Caco-2 (cell line): ENCODE data around the gene TMEM154. TPM values are rescaled to one million over a fixed set of nuclear protein-coding genes. Genes with fewer than 3 reads are reported as not detected.

Experiments used
- BruUV-seq: library from RNA; stranded (reverse); fragments of 400-500 nt; replicated peaks from 2 replicates; lab custom pipeline; 2021; lab: Mats Ljungman, UMichigan
- CTCF ChIA-PET: fragments of 300-600 bp; sonication (Branson Sonifier 250); formaldehyde crosslinking; loops from one replicate; lab custom pipeline; 2022; ENCODE audit warnings: antibody characterized with exemption; lab: Charles Lee
- POLR2A ChIA-PET: fragments of 300-600 bp; sonication (Branson Sonifier 250); formaldehyde crosslinking; loops from one replicate; lab custom pipeline; 2022; ENCODE audit warnings: antibody characterized with exemption; lab: Charles Lee
- DNase-seq, 2 experiments: peaks; one replicate each; pipeline versions ENCODE4 v3.0.0 to v3.0.0-alpha.2; 2020 to 2022
- H3K27me3 ChIP-seq: replicated peaks from 2 replicates; pipeline ENCODE4 v1.6.0; 2011; ENCODE audit warnings: low read length; ENCODE audit not compliant: control insufficient read depth, insufficient read depth
- H3K36me3 ChIP-seq: 2 replicates; pipeline ENCODE4 v1.5.1; 2011; ENCODE audit warnings: low read length; ENCODE audit not compliant: control insufficient read depth, insufficient read depth
- H3K4me1 ChIP-seq: fragments of 250-450 bp; sonication (Bioruptor Pico); 2 replicates; pipeline ENCODE4 v1.5.1; 2020; ENCODE audit warnings: mild to moderate bottlenecking
- H3K4me3 ChIP-seq: 2 replicates; pipeline ENCODE4 v1.5.1; 2011; ENCODE audit warnings: low read depth, mild to moderate bottlenecking, control low read depth, low read length
- H3K9me3 ChIP-seq: fragments of 250-450 bp; sonication (Bioruptor Pico); 2 replicates; pipeline ENCODE4 v1.5.1; 2020; ENCODE audit warnings: mild to moderate bottlenecking, moderate library complexity
- H3K27ac Mint-ChIP-seq: one replicate; pipeline ENCODE4 v1.8.0; 2022; ENCODE audit warnings: mixed read lengths; ENCODE audit not compliant: unreplicated experiment
- H3K27me3 Mint-ChIP-seq: one replicate; pipeline ENCODE4 v1.8.0; 2022; ENCODE audit warnings: mixed read lengths; ENCODE audit not compliant: insufficient read depth, unreplicated experiment
- H3K36me3 Mint-ChIP-seq: one replicate; pipeline ENCODE4 v1.8.0; 2022; ENCODE audit warnings: mild to moderate bottlenecking, mixed read lengths; ENCODE audit not compliant: insufficient read depth, unreplicated experiment
- H3K4me1 Mint-ChIP-seq: one replicate; pipeline ENCODE4 v1.8.0; 2022; ENCODE audit warnings: low read depth, mixed read lengths; ENCODE audit not compliant: unreplicated experiment
- H3K4me3 Mint-ChIP-seq: one replicate; pipeline ENCODE4 v1.8.0; 2022; ENCODE audit warnings: mild to moderate bottlenecking, moderate library complexity, mixed read lengths; ENCODE audit not compliant: unreplicated experiment
- H3K9me3 Mint-ChIP-seq: one replicate; pipeline ENCODE4 v1.8.0; 2022; ENCODE audit warnings: mixed read lengths; ENCODE audit not compliant: unreplicated experiment
- CTCF ChIP-seq, 2 experiments: fragments of 200-600 bp in 1 of 2; IDR thresholded peaks; 1 replicate in 1 of 2; 2 replicates in 1 of 2; pipeline versions ENCODE4 v1.5.1 to v1.8.0; 2011 to 2022; ENCODE audit warnings: antibody characterized with exemption in 1 of 2, control low read depth in 1 of 2, inconsistent platforms in 1 of 2, low read depth in 1 of 2, low read length in 1 of 2, mild to moderate bottlenecking in 1 of 2, moderate library complexity in 1 of 2; ENCODE audit not compliant: insufficient read depth in 1 of 2, severe bottlenecking in 1 of 2, unreplicated experiment in 1 of 2
- intact Hi-C: fragments of 100-400 bp; cut with micrococcal nuclease; formaldehyde crosslinking; loops from one replicate; pipeline ENCODE4 v1.10.0; 2022; ENCODE audit not compliant: unreplicated experiment
- total RNA-seq: library from RNA; stranded (reverse); gene quantifications from 2 replicates; pipeline ENCODE4 v1.2.3, GENCODE V29; 2022

TMEM154 gene
- total RNA-seq, 1 experiment from 2014 or later, result 4.6 TPM

- no TSS peak for BruUV-seq
- DNase-seq, result no peak
- no peaks in the 10 kb centered on the region for H3K36me3 ChIP-seq
- Mint-ChIP-seq H3K4me1 (peaks cover 8% of the 10 kb centered on the region), H3K4me3 (no peak overlapping the region), H3K27ac (no peak overlapping the region), H3K27me3 (no peaks in the 10 kb centered on the region), H3K9me3 (peaks cover 10% of the 10 kb centered on the region), H3K36me3 (no peaks in the 10 kb centered on the region)
- H3K9me3 ChIP-seq, result peaks cover 2% of the 10 kb centered on the region; the same call in 1 of the 2 replicates
- POLR2A ChIA-PET, result no interaction called here
- TF ChIP-seq CTCF (IDR thresholded peaks at IDR 0.05; ENCODE audit: insufficient read depth in 1 of 2, low read depth in 1 of 2, low read length in 1 of 2, severe bottlenecking in 1 of 2, unreplicated experiment in 1 of 2), result no peak
- no peaks in the 10 kb centered on the region; the same call in 1 of the 2 replicates for H3K4me1 ChIP-seq
- CTCF ChIA-PET, result interaction anchor here (0.6 kb wide), 1 partner anchor 455 kb away, joined by 3 read pairs; no protein-coding TSS in a partner anchor
- intact Hi-C loops, result no loop called here
- no peaks in the 10 kb centered on the region; the same call in 1 of the 2 replicates for H3K27me3 ChIP-seq
- H3K4me3 ChIP-seq, result no peak overlapping the region
Observed at GRCh38 chr4:152672206-152673092, 7.3 kb downstream of the TMEM154 start.

DNA sequence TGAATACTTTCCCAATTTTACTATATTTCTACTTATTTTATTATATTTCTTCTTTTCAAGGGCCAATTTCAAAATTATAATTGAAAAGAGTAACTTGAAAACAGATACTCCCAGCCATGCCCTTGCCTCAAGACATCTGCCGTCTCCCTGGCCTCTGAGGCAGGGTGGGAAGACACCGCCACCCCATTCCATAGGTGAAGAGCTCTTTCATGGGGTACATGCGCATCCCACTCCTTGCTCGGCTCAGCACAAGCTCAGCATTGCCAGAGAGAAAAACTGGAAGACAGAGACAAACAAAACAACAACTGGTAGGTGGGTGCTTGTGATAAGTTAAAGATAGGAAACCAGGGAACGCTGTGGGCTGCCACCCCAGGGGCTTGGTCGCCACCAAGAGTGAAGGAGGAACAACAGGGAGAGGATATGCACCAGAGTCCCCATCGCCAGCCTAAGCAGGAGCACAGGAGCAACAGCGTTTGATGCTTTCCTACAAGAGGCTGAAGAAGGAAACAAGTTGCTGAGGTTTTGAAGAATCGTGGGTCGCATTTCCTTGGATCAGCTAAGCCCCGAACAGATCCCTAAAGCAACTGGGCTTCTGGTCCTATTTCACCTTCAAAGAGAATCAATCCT lies 11.3 kb downstream of the TMEM154 start:
- intact Hi-C loops, result no loop called here
- Mint-ChIP-seq H3K4me1 (peaks cover 8% of the 10 kb centered on the region), H3K27me3 (no peaks in the 10 kb centered on the region), H3K4me3 (no peak overlapping the region), H3K9me3 (peaks cover 10% of the 10 kb centered on the region), H3K27ac (no peak overlapping the region), H3K36me3 (no peaks in the 10 kb centered on the region)
- H3K27me3 ChIP-seq, result no peaks in the 10 kb centered on the region; the same call in 1 of the 2 replicates
- TF ChIP-seq CTCF (IDR thresholded peaks at IDR 0.05; ENCODE audit: insufficient read depth in 1 of 2, low read depth in 1 of 2, low read length in 1 of 2, severe bottlenecking in 1 of 2, unreplicated experiment in 1 of 2), result no peak
- peaks cover 2% of the 10 kb centered on the region; the same call in 1 of the 2 replicates for H3K9me3 ChIP-seq
- BruUV-seq, result no TSS peak
- no peak overlapping the region for H3K4me3 ChIP-seq
- DNase-seq, result no peak
- H3K36me3 ChIP-seq, result no peaks in the 10 kb centered on the region
- ChIA-PET POLR2A (no interaction called here), CTCF (no interaction called here)
- H3K4me1 ChIP-seq, result no peaks in the 10 kb centered on the region; the same call in 1 of the 2 replicates

- no peak for DNase-seq
- intact Hi-C loops, result no loop called here
- no peaks in the 10 kb centered on the region for H3K36me3 Mint-ChIP-seq
- CTCF ChIA-PET, result no interaction called here
- BruUV-seq, result no TSS peak
- Histone ChIP-seq H3K36me3 (no peaks in the 10 kb centered on the region), H3K9me3 (peaks cover 2% of the 10 kb centered on the region; the same call in 1 of the 2 replicates), H3K27me3 (no peaks in the 10 kb centered on the region; the same call in 1 of the 2 replicates), H3K4me3 (no peak overlapping the region), H3K4me1 (no peaks in the 10 kb centered on the region; the same call in 1 of the 2 replicates)
- peaks cover 10% of the 10 kb centered on the region for H3K9me3 Mint-ChIP-seq
- peaks cover 14% of the 10 kb centered on the region for H3K4me1 Mint-ChIP-seq
- no peak overlapping the region for H3K4me3 Mint-ChIP-seq
- no peak for TF ChIP-seq CTCF (IDR thresholded peaks at IDR 0.05; ENCODE audit: insufficient read depth in 1 of 2, low read depth in 1 of 2, low read length in 1 of 2, severe bottlenecking in 1 of 2, unreplicated experiment in 1 of 2)
- H3K27ac Mint-ChIP-seq, result no peak overlapping the region
- H3K27me3 Mint-ChIP-seq, result no peaks in the 10 kb centered on the region
- POLR2A ChIA-PET, result no interaction called here
Observed at GRCh38 chr4:152667781-152668180, 12.0 kb downstream of the TMEM154 start.
